Adrenal gland (tissue), 5 donors: ENCODE measurements around the gene GSTK1.

ENCODE experiments used
- CTCF ChIP-seq, 6 experiments: fragments of 450-650 bp in 4 of 6; fragments of 200-600 bp in 2 of 6; sonication (generic) in 1 of 6; IDR thresholded peaks; 1 replicate in 5 of 6; 2 replicates in 1 of 6; pipeline versions ENCODE4 v1.5.1 to v1.8.0; 2016 to 2021; ENCODE audit warnings: antibody characterized with exemption in 6 of 6, mild to moderate bottlenecking in 2 of 6, moderate library complexity in 1 of 6
- POLR2A ChIP-seq, 2 donors: fragments of 450-650 bp; IDR thresholded peaks; one replicate each; pipeline ENCODE4 v1.6.1; 2017; ENCODE audit warnings: antibody characterized with exemption in 2 of 2, mild to moderate bottlenecking in 2 of 2, moderate library complexity in 1 of 2
- donor health status: DM: no; HTN: no; CAD: no.

- TF ChIP-seq POLR2A (IDR thresholded peaks at IDR 0.05), result no peak
- TF ChIP-seq CTCF (IDR thresholded peaks at IDR 0.05), result no peak
Observed at GRCh38 chr7:143227806-143228205, 35.4 kb upstream of the GSTK1 start.
